ENCODE measurements around the gene NOP16. TPM values are rescaled to one million over a fixed set of nuclear protein-coding genes. Genes with fewer than 3 reads are reported as not detected.
A peak's percentile ranks its signal among the peaks of the same experiment; 100 is the strongest.

The NOP16 gene
- total RNA-seq, 4 donors from 2014 or later: 21.6 to 43.5 (median 33.9) TPM

DNA sequence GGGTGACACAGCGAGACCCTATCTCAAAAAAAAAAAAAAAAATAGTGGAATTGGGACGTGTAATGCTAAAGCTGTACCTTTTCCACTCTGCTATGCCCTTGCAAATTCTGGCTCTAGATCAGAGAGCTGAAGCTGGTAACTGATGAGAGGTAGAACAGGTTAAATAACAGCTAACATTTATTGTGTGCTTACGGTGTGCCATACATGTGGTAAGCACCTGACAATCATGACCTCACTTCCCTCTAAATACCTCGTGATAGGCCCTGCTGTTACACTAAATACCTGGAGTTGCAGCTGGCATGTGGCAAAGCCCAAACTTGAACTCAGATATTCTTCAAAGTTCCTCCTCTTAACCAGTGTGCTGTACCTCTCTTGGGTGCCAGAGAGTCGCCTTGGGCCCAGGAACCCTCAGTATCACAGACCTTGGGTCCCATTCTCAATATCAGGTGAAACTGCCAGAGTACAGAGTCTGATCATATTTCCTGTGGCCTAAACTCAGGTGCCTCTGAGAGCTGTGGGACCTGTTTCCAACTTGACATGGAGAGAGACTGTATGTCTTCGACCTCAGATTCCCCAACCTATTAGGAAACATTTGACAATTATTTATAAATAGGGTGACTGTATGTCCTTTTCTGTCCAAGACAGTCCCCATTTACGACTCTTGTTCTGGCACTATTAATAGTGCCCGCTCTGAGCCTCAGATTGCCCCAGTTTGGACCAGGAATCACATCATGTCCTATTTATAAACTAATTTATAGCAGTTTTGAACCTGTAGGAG lies 18.3 kb downstream of the NOP16 start:
- H3K4me1 ChIP-seq: peaks cover 57 to 62% of the 10 kb centered on the region in 2 donors
- intact Hi-C loops (cut with DNase I; ENCODE audit: low total_unique reads) (loop anchor here (2.0 kb wide), 1 partner anchor 19 kb away; the partner anchor contains the start of genes HIGD2A and NOP16), in situ Hi-C loops (cut with MboI; ENCODE audit: low sequenced_read_pairs in 4 of 4) (no loop called here)
- H3K27me3 ChIP-seq: no peaks in the 10 kb centered on the region
- no peak overlapping the region for H3K4me3 ChIP-seq
- H3K27ac ChIP-seq: peak overlapping the region; percentile 95 to 97 (median 96)
- no peaks in the 10 kb centered on the region for H3K9me3 ChIP-seq
- DNase-seq: peak; percentile 67 to 87
- no peak for TF ChIP-seq POLR2A (IDR thresholded peaks at IDR 0.05)
- TF ChIP-seq, protein P1, sequence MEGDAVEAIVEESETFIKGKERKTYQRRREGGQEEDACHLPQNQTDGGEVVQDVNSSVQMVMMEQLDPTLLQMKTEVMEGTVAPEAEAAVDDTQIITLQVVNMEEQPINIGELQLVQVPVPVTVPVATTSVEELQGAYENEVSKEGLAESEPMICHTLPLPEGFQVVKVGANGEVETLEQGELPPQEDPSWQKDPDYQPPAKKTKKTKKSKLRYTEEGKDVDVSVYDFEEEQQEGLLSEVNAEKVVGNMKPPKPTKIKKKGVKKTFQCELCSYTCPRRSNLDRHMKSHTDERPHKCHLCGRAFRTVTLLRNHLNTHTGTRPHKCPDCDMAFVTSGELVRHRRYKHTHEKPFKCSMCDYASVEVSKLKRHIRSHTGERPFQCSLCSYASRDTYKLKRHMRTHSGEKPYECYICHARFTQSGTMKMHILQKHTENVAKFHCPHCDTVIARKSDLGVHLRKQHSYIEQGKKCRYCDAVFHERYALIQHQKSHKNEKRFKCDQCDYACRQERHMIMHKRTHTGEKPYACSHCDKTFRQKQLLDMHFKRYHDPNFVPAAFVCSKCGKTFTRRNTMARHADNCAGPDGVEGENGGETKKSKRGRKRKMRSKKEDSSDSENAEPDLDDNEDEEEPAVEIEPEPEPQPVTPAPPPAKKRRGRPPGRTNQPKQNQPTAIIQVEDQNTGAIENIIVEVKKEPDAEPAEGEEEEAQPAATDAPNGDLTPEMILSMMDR (IDR thresholded peaks at IDR 0.05 in 4 of 5, conservative IDR thresholded peaks at IDR 0.05 in 1 of 5): no peak
- H3K36me3 ChIP-seq: peaks cover 0 to 9% of the 10 kb centered on the region in 2 donors
- ATAC-seq: peak; percentile 69 to 71

DNA sequence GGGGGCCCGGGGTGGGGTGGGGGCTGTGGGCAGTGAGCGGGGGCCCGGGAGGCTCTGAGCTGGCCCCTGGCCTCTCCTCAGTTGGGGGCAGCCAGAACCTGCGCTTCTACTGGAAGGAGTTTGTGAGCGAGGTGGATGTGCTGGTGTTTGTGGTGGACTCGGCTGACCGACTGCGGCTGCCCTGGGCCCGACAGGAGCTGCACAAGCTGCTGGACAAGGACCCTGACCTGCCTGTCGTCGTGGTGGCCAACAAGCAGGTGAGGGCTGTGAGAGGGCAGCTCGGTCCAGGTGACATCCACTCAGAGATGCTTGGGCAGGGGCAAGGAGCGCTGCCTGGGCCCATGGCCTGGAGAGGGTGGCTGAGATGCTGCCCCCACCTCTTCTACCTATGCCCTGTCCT lies 19.7 kb downstream of the NOP16 start:
- in situ Hi-C loops (cut with MboI; ENCODE audit: low sequenced_read_pairs in 4 of 4) (no loop called here), intact Hi-C loops (cut with DNase I; ENCODE audit: low total_unique reads) (no loop called here)
- ATAC-seq (no peak), DNase-seq (no peak)
- Histone ChIP-seq H3K4me1 (peaks cover 54 to 63% of the 10 kb centered on the region in 2 donors), H3K4me3 (no peak overlapping the region), H3K9me3 (no peaks in the 10 kb centered on the region), H3K27ac (peak overlapping the region; percentile 95 to 97 (median 96)), H3K36me3 (peaks cover 0 to 9% of the 10 kb centered on the region in 2 donors), H3K27me3 (no peaks in the 10 kb centered on the region)
- TF ChIP-seq, protein P1 (IDR thresholded peaks at IDR 0.05 in 4 of 5, conservative IDR thresholded peaks at IDR 0.05 in 1 of 5): no peak
- TF ChIP-seq POLR2A (IDR thresholded peaks at IDR 0.05): no peak

DNA sequence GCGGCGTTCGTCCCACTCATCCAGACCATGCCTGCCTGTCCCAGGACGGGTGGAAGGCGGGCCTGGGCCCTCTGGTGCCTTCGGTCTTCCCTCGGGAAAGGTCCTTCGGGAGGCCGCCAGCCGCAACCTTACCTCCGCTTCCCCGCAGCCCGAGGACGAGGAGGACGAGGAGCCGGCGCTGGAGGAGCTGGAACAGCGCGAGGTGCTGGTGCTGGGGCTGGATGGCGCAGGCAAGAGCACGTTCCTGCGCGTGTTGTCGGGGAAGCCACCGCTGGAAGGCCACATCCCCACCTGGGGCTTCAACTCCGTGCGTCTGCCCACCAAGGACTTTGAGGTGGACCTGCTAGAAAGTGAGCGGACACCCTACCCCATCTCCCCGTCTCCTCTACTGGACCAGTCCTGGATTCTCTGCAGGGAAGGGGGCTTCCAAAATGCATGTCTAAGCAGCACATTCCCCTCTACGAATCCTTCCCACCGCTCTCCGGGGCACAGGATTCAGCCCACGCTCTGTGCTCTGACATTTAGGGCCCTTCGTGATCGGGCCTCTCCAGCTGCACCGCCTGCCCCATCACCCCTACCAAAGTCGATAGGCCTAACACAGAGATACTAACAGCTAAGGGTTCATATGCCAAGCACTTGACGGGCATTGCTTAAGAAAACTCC lies 22.0 kb downstream of the NOP16 start:
- Histone ChIP-seq H3K4me1 (peaks cover 32 to 44% of the 10 kb centered on the region in 2 donors), H3K9me3 (no peaks in the 10 kb centered on the region), H3K36me3 (peaks cover 0 to 9% of the 10 kb centered on the region in 2 donors), H3K4me3 (peak overlapping the region; percentile 61 to 77 (median 71)), H3K27me3 (no peaks in the 10 kb centered on the region), H3K27ac (peak overlapping the region; percentile 95 to 97 (median 96))
- intact Hi-C loops (cut with DNase I; ENCODE audit: low total_unique reads): no loop called here
- in situ Hi-C loops (cut with MboI; ENCODE audit: low sequenced_read_pairs in 4 of 4): no loop called here
- ATAC-seq (no peak), DNase-seq (no peak)
- TF ChIP-seq POLR2A (IDR thresholded peaks at IDR 0.05): no peak
- TF ChIP-seq, protein P1 (IDR thresholded peaks at IDR 0.05 in 4 of 5, conservative IDR thresholded peaks at IDR 0.05 in 1 of 5): no peak

DNA sequence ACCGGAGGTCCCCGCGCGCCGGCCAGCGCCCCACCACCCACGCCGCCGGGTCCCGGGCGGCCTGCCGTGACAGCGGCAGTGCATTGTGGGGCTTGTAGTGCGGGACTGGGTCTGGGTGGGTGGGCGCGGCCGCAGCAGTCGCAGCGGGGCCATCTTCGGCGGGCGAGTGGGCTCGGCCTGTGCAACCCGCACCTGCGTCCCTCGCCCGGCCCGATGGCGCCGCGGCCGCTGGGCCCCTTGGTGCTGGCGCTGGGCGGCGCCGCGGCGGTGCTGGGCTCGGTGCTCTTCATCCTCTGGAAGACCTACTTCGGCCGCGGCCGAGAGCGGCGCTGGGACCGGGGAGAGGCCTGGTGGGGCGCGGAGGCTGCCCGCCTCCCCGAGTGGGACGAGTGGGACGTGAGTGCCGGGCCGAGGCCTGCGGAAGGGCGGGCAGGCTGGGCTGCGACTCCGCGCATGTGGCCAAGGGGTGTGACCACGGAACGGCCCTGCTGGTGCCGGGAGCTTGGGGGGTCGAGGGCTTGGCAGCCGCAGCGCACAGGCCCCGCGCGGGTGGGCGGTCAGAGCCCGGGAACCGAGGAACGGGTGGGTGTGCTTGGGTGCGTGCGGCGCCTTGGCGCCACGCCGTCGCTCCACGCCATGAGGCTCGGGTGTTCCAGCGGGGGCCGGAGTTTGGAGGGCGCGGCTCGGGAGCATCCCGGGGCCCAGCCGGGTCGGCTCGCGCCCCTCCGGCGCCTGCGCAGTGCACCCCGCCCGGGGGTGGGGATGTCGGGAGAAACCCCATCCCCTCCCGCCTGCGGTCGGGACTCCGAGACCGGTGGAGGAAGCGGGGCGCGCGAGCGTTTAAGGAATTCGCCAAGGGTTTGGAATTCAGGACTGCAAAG lies 22.8 kb downstream of the NOP16 start, which contains the start of gene ARL10:
ARL10 (plus strand) TSS at position 137 of the 881 bp plus-strand sequence; CDS start at position 214, 77 bp downstream.
- ATAC-seq: peak; percentile 9 to 13
- no peak for DNase-seq
- Histone ChIP-seq H3K36me3 (peaks cover 0 to 9% of the 10 kb centered on the region in 2 donors), H3K4me3 (peak within 1 kb of the TSS; percentile 61 to 77 (median 71)), H3K27me3 (no peaks in the 10 kb centered on the region), H3K4me1 (peaks cover 24 to 39% of the 10 kb centered on the region in 2 donors), H3K27ac (peak within 1 kb of the TSS; percentile 95 to 97 (median 96)), H3K9me3 (no peaks in the 10 kb centered on the region)
- TF ChIP-seq, protein P1 (IDR thresholded peaks at IDR 0.05 in 4 of 5, conservative IDR thresholded peaks at IDR 0.05 in 1 of 5): no peak
- peak; percentile 53 to 73 for TF ChIP-seq POLR2A (IDR thresholded peaks at IDR 0.05)
- in situ Hi-C loops (cut with MboI; ENCODE audit: low sequenced_read_pairs in 4 of 4): no loop called here
- intact Hi-C loops (cut with DNase I; ENCODE audit: low total_unique reads): loop anchor here (1.0 kb wide), 1 partner anchor 83 kb away; the partner anchor contains the start of gene FAF2

Data from gastrocnemius medialis (tissue), 4 donors.